Choroid plexus epithelial cell (primary cell): ENCODE results near the gene CRYBG3.
"Not testable (repeated sequence)": the region's sequence is repeated elsewhere in the genome, so short reads cannot be mapped to it uniquely, and the experiment has no call there.

Source experiments
- DNase-seq: peaks from one replicate; pipeline ENCODE4 v3.0.0-alpha.2; 2010; ENCODE audit warnings: low read depth
- H3K4me3 ChIP-seq: 2 replicates; pipeline ENCODE4 v1.5.1; 2011; ENCODE audit warnings: low read depth, mild to moderate bottlenecking, control low read depth, low read length, moderate library complexity
- CTCF ChIP-seq: conservative IDR thresholded peaks from 2 replicates; pipeline ENCODE4 v1.5.1; 2011; ENCODE audit warnings: low read depth, mild to moderate bottlenecking, control low read depth, inconsistent platforms, low read length, moderate library complexity

Gene CRYBG3

GRCh38 chr3:97889814-97890213 lies 68.0 kb downstream of the CRYBG3 start:
- DNase-seq = no peak
- TF ChIP-seq CTCF = no peak
- no peak overlapping the region for H3K4me3 ChIP-seq

- no peak for TF ChIP-seq CTCF
- DNase-seq = no peak
- no peak overlapping the region for H3K4me3 ChIP-seq
Observed at GRCh38 chr3:97892852-97893251, 71.0 kb downstream of the CRYBG3 start.

- TF ChIP-seq CTCF = no peak
- no peak for DNase-seq
- no peak overlapping the region for H3K4me3 ChIP-seq
Observed at GRCh38 chr3:97895216-97895615, 73.4 kb downstream of the CRYBG3 start.

- TF ChIP-seq CTCF = no peak
- no peak for DNase-seq
- H3K4me3 ChIP-seq = no peak overlapping the region
Observed at GRCh38 chr3:97896129-97896528, 74.3 kb downstream of the CRYBG3 start.

- H3K4me3 ChIP-seq = no peak overlapping the region
- TF ChIP-seq CTCF = peak; percentile 24
- peak; percentile 8 for DNase-seq
Observed at GRCh38 chr3:97896547-97896946, 74.7 kb downstream of the CRYBG3 start.

GRCh38 chr3:97899331-97899730 lies 77.5 kb downstream of the CRYBG3 start:
- H3K4me3 ChIP-seq = no peak overlapping the region
- DNase-seq = no peak
- TF ChIP-seq CTCF = no peak

GRCh38 chr3:97901313-97902248 lies 79.8 kb downstream of the CRYBG3 start:
- TF ChIP-seq CTCF = no peak
- H3K4me3 ChIP-seq = no peak overlapping the region
- DNase-seq = peak; percentile 40

- DNase-seq, H3K4me3 ChIP-seq: not testable (repeated sequence)
Observed at GRCh38 chr3:97909830-97910229, 88.0 kb downstream of the CRYBG3 start.

- DNase-seq, H3K4me3 ChIP-seq: not testable (repeated sequence)
Observed at GRCh38 chr3:97910236-97910831, 88.5 kb downstream of the CRYBG3 start.
